Measurements from ENCODE around the gene MYL7. TPM values are rescaled to one million over a fixed set of nuclear protein-coding genes. Genes with fewer than 3 reads are reported as not detected.
A peak's percentile ranks its signal among the peaks of the same experiment; 100 is the strongest.

The MYL7 gene
- total and polyA plus RNA-seq, 2 of the 13 experiments (the other 11 are each of a cell fraction or from before 2014, with no cell fraction given): 1.8 TPM; not detected in 1

DNA sequence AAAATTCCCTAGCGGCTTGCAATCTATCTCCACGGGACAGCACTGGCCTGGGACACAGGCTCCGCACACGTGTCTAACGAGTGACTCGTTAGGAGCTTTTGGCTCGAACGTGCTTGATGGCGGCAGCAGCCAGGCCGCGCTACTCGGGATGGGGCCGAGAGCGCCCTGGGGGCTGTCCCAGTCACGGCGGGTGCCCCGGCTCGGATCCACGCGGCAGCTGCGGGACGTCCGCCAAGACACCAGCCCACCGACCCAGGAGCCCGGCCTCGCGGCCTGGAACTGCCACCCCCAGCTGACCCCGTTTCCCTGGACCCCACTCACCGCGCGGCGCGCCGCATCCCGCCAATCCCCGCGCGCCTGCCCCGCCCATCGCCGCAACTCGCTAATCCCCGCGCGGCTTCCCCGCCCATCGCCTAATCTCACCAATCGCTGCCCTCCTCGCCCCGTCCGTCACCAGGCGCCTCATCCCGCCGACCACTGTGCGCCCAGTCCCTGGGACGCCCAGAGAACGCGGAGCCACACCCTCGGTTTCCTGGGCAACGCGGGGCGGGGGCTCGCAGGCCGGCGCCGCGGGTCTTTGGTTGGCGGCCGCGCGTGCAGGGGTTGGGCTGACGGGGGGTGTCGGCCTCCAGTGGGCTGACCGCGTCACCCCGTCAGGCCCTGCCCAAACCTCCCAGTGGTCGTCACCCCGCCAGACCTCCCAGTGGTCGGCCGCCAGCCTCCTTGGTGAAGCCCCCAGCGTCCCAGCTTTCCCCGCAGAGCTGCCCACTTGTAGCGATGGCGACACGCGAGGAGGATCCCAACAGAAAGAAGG lies 17.7 kb downstream of the MYL7 start, which contains the start of gene POLD2 (continued):
- TF ChIP-seq PHF8 (CRISPR knock-in tag; IDR thresholded peaks at IDR 0.05) (peak; percentile 83), PAX8 (CRISPR knock-in tag; IDR thresholded peaks at IDR 0.05; ENCODE audit: borderline replicate concordance) (peak; percentile 35; the same call in 1 of the 2 replicates), HOXA3 (CRISPR knock-in tag; IDR thresholded peaks at IDR 0.05) (peak; percentile 39; the same call in 1 of the 2 replicates), ZFX (CRISPR knock-in tag; IDR thresholded peaks at IDR 0.05; ENCODE audit: low read depth) (peak; percentile 95), GABPA (IDR thresholded peaks at IDR 0.05; ENCODE audit: low read depth, low read length) (no peak), GABPA (CRISPR knock-in tag; IDR thresholded peaks at IDR 0.05; ENCODE audit: low read depth) (no peak), HDAC1 (CRISPR knock-in tag; IDR thresholded peaks at IDR 0.05) (peak; percentile 87), RFX5 (IDR thresholded peaks at IDR 0.05; ENCODE audit: low read depth, low read length) (peak; percentile 94), HNRNPK (IDR thresholded peaks at IDR 0.05; ENCODE audit: low read depth, low read length, poor library complexity, severe bottlenecking) (peak; percentile 82), MBNL3 (CRISPR knock-in tag; conservative IDR thresholded peaks at IDR 0.05) (no peak), NFYC (CRISPR knock-in tag; IDR thresholded peaks at IDR 0.05) (peak; percentile 89), NCOA2 (CRISPR knock-in tag; IDR thresholded peaks at IDR 0.05) (no peak), ZNF143 (CRISPR knock-in tag; IDR thresholded peaks at IDR 0.05) (peak; percentile 82)
- TF ChIP-seq, protein P1, sequence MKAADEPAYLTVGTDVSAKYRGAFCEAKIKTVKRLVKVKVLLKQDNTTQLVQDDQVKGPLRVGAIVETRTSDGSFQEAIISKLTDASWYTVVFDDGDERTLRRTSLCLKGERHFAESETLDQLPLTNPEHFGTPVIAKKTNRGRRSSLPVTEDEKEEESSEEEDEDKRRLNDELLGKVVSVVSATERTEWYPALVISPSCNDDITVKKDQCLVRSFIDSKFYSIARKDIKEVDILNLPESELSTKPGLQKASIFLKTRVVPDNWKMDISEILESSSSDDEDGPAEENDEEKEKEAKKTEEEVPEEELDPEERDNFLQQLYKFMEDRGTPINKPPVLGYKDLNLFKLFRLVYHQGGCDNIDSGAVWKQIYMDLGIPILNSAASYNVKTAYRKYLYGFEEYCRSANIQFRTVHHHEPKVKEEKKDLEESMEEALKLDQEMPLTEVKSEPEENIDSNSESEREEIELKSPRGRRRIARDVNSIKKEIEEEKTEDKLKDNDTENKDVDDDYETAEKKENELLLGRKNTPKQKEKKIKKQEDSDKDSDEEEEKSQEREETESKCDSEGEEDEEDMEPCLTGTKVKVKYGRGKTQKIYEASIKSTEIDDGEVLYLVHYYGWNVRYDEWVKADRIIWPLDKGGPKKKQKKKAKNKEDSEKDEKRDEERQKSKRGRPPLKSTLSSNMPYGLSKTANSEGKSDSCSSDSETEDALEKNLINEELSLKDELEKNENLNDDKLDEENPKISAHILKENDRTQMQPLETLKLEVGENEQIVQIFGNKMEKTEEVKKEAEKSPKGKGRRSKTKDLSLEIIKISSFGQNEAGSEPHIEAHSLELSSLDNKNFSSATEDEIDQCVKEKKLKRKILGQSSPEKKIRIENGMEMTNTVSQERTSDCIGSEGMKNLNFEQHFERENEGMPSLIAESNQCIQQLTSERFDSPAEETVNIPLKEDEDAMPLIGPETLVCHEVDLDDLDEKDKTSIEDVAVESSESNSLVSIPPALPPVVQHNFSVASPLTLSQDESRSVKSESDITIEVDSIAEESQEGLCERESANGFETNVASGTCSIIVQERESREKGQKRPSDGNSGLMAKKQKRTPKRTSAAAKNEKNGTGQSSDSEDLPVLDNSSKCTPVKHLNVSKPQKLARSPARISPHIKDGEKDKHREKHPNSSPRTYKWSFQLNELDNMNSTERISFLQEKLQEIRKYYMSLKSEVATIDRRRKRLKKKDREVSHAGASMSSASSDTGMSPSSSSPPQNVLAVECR (CRISPR knock-in tag; IDR thresholded peaks at IDR 0.05; ENCODE audit: borderline replicate concordance): peak; percentile 95
- TF ChIP-seq, protein P2, sequence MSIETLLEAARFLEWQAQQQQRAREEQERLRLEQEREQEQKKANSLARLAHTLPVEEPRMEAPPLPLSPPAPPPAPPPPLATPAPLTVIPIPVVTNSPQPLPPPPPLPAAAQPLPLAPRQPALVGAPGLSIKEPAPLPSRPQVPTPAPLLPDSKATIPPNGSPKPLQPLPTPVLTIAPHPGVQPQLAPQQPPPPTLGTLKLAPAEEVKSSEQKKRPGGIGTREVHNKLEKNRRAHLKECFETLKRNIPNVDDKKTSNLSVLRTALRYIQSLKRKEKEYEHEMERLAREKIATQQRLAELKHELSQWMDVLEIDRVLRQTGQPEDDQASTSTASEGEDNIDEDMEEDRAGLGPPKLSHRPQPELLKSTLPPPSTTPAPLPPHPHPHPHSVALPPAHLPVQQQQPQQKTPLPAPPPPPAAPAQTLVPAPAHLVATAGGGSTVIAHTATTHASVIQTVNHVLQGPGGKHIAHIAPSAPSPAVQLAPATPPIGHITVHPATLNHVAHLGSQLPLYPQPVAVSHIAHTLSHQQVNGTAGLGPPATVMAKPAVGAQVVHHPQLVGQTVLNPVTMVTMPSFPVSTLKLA (IDR thresholded peaks at IDR 0.05): peak; percentile 15; the same call in 1 of the 2 replicates
- TF ChIP-seq, protein P3, sequence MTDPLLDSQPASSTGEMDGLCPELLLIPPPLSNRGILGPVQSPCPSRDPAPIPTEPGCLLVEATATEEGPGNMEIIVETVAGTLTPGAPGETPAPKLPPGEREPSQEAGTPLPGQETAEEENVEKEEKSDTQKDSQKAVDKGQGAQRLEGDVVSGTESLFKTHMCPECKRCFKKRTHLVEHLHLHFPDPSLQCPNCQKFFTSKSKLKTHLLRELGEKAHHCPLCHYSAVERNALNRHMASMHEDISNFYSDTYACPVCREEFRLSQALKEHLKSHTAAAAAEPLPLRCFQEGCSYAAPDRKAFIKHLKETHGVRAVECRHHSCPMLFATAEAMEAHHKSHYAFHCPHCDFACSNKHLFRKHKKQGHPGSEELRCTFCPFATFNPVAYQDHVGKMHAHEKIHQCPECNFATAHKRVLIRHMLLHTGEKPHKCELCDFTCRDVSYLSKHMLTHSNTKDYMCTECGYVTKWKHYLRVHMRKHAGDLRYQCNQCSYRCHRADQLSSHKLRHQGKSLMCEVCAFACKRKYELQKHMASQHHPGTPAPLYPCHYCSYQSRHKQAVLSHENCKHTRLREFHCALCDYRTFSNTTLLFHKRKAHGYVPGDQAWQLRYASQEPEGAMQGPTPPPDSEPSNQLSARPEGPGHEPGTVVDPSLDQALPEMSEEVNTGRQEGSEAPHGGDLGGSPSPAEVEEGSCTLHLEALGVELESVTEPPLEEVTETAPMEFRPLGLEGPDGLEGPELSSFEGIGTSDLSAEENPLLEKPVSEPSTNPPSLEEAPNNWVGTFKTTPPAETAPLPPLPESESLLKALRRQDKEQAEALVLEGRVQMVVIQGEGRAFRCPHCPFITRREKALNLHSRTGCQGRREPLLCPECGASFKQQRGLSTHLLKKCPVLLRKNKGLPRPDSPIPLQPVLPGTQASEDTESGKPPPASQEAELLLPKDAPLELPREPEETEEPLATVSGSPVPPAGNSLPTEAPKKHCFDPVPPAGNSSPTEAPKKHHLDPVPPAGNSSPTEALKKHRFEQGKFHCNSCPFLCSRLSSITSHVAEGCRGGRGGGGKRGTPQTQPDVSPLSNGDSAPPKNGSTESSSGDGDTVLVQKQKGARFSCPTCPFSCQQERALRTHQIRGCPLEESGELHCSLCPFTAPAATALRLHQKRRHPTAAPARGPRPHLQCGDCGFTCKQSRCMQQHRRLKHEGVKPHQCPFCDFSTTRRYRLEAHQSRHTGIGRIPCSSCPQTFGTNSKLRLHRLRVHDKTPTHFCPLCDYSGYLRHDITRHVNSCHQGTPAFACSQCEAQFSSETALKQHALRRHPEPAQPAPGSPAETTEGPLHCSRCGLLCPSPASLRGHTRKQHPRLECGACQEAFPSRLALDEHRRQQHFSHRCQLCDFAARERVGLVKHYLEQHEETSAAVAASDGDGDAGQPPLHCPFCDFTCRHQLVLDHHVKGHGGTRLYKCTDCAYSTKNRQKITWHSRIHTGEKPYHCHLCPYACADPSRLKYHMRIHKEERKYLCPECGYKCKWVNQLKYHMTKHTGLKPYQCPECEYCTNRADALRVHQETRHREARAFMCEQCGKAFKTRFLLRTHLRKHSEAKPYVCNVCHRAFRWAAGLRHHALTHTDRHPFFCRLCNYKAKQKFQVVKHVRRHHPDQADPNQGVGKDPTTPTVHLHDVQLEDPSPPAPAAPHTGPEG (CRISPR knock-in tag; IDR thresholded peaks at IDR 0.05): no peak
- TF ChIP-seq, protein P4, sequence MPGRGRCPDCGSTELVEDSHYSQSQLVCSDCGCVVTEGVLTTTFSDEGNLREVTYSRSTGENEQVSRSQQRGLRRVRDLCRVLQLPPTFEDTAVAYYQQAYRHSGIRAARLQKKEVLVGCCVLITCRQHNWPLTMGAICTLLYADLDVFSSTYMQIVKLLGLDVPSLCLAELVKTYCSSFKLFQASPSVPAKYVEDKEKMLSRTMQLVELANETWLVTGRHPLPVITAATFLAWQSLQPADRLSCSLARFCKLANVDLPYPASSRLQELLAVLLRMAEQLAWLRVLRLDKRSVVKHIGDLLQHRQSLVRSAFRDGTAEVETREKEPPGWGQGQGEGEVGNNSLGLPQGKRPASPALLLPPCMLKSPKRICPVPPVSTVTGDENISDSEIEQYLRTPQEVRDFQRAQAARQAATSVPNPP (CRISPR knock-in tag; IDR thresholded peaks at IDR 0.05): peak; percentile 52; the same call in 1 of the 2 replicates
